Ureter (tissue), 1 donor: Measurements from ENCODE around the gene OR8B3. TPM values are rescaled to one million over a fixed set of nuclear protein-coding genes. Genes with fewer than 3 reads are reported as not detected.
"Not testable (repeated sequence)": the region's sequence is repeated elsewhere in the genome, so short reads cannot be mapped to it uniquely, and the experiment has no call there.

Experiments
- DNase-seq: peaks from one replicate; pipeline ENCODE4 v3.0.0-alpha.2; 2020; ENCODE audit warnings: low spot score
- total RNA-seq: library from RNA; stranded (reverse); gene quantifications from one replicate; pipeline ENCODE4 v1.2.4, GENCODE V29; 2023
- donor health status: DM: yes; HTN: yes; CAD: no.

The OR8B3 gene
- total RNA-seq, result not detected

GRCh38 chr11:124398924-124399323 lies at the start of gene OR8B3:
OR8B3 (minus strand) TSS chr11:124399024; CDS start chr11:124397351, 1,673 bp downstream.
- no peak for DNase-seq

GRCh38 chr11:124446916-124447315 lies 48.1 kb upstream of the OR8B3 start:
- no peak for DNase-seq

- no peak for DNase-seq
These were observed 46.9 kb upstream of the OR8B3 start, which contains the start of gene OR8B8 for GRCh38 chr11:124445646-124446150. OR8B8 (minus strand) TSS chr11:124445696; CDS start chr11:124441085, 4,611 bp downstream.

GRCh38 chr11:124442847-124443246 lies 44.0 kb upstream of the OR8B3 start:
- no peak for DNase-seq

- no peak for DNase-seq
These were observed 43.6 kb upstream of the OR8B3 start for GRCh38 chr11:124442442-124442841.

- DNase-seq, result no peak
These were observed 42.7 kb upstream of the OR8B3 start for GRCh38 chr11:124441519-124441918.

- no peak for DNase-seq
These were observed 42.3 kb upstream of the OR8B3 start for GRCh38 chr11:124441081-124441480.

GRCh38 chr11:124440608-124441007 lies 41.8 kb upstream of the OR8B3 start:
- DNase-seq, result no peak

GRCh38 chr11:124434699-124435098 lies 35.9 kb upstream of the OR8B3 start:
- DNase-seq, result no peak

- DNase-seq, result no peak
These were observed 30.8 kb upstream of the OR8B3 start for GRCh38 chr11:124429599-124429998.

- no peak for DNase-seq
These were observed 25.6 kb upstream of the OR8B3 start, which contains the start of gene OR8B4 for GRCh38 chr11:124424384-124424921. OR8B4 (minus strand) TSS chr11:124424871; CDS start chr11:124424871, 0 bp downstream.

GRCh38 chr11:124421043-124421442 lies 22.2 kb upstream of the OR8B3 start:
- DNase-seq, result no peak

GRCh38 chr11:124415356-124415923 lies 16.6 kb upstream of the OR8B3 start:
- DNase-seq, result no peak

- no peak for DNase-seq
These were observed 11.1 kb upstream of the OR8B3 start for GRCh38 chr11:124409906-124410305.

GRCh38 chr11:124405581-124405980 lies 6.8 kb upstream of the OR8B3 start:
- DNase-seq, result no peak

- not testable (repeated sequence) for DNase-seq
These were observed 4.4 kb upstream of the OR8B3 start for GRCh38 chr11:124403186-124403585.

GRCh38 chr11:124402326-124402922 lies 3.6 kb upstream of the OR8B3 start:
- peak; percentile 49 for DNase-seq

- DNase-seq, result not testable (repeated sequence)
These were observed 2.0 kb downstream of the OR8B3 start for GRCh38 chr11:124396847-124397246.

GRCh38 chr11:124394408-124394807 lies 4.4 kb downstream of the OR8B3 start:
- DNase-seq, result no peak

- no peak for DNase-seq
These were observed 14.4 kb downstream of the OR8B3 start, which contains the start of gene OR8B2 for GRCh38 chr11:124384399-124384798. OR8B2 (minus strand) TSS chr11:124384499; CDS start chr11:124383343, 1,156 bp downstream.

GRCh38 chr11:124382857-124383256 lies 16.0 kb downstream of the OR8B3 start:
- not testable (repeated sequence) for DNase-seq

GRCh38 chr11:124380585-124380984 lies 18.2 kb downstream of the OR8B3 start:
- DNase-seq, result no peak

- DNase-seq, result no peak
These were observed 22.5 kb downstream of the OR8B3 start for GRCh38 chr11:124376280-124376679.
